GM10847 (cell line): ENCODE data around the gene ZC3H6.

ENCODE experiments used
- POLR2A ChIP-seq: IDR thresholded peaks from 2 replicates; pipeline ENCODE4 v1.6.1; 2011; ENCODE audit not compliant: insufficient read length; ENCODE audit errors: extremely low read depth

ZC3H6 gene

GRCh38 chr2:112268547-112268946 is 6.8 kb upstream of the ZC3H6 start:
- no peak for TF ChIP-seq POLR2A

GRCh38 chr2:112272669-112273068 is 2.7 kb upstream of the ZC3H6 start:
- TF ChIP-seq POLR2A: no peak

GRCh38 chr2:112273349-112273748 is 2.0 kb upstream of the ZC3H6 start:
- no peak for TF ChIP-seq POLR2A

- no peak for TF ChIP-seq POLR2A
These were observed 733 bp downstream of the ZC3H6 start for GRCh38 chr2:112275887-112276773.

GRCh38 chr2:112276954-112277353 is 1.6 kb downstream of the ZC3H6 start:
- TF ChIP-seq POLR2A: no peak

GRCh38 chr2:112277596-112278220 is 2.3 kb downstream of the ZC3H6 start:
- TF ChIP-seq POLR2A: no peak

- no peak for TF ChIP-seq POLR2A
These were observed 14.7 kb downstream of the ZC3H6 start for GRCh38 chr2:112290088-112290487.

- no peak for TF ChIP-seq POLR2A
These were observed 15.3 kb downstream of the ZC3H6 start for GRCh38 chr2:112290648-112291047.

- TF ChIP-seq POLR2A: no peak
These were observed 18.4 kb downstream of the ZC3H6 start for GRCh38 chr2:112293636-112294401.

- no peak for TF ChIP-seq POLR2A
These were observed 20.1 kb downstream of the ZC3H6 start for GRCh38 chr2:112295407-112296078.

- no peak for TF ChIP-seq POLR2A
These were observed 21.0 kb downstream of the ZC3H6 start for GRCh38 chr2:112296407-112296806.

- TF ChIP-seq POLR2A: no peak
These were observed 25.8 kb downstream of the ZC3H6 start for GRCh38 chr2:112301171-112301584.

- TF ChIP-seq POLR2A: no peak
These were observed 26.6 kb downstream of the ZC3H6 start for GRCh38 chr2:112301973-112302372.

GRCh38 chr2:112304298-112304941 is 29.0 kb downstream of the ZC3H6 start:
- TF ChIP-seq POLR2A: no peak

- TF ChIP-seq POLR2A: no peak
These were observed 29.7 kb downstream of the ZC3H6 start for GRCh38 chr2:112305132-112305531.
